H1 (cell line): ENCODE results near the gene APOL4. TPM values are rescaled to one million over a fixed set of nuclear protein-coding genes. Genes with fewer than 3 reads are reported as not detected.

Experiments used
- CTCF ChIA-PET: fragments of 300-600 bp; sonication (Branson Sonifier 250); formaldehyde crosslinking; loops from one replicate; lab custom pipeline; 2021; ENCODE audit not compliant: partially characterized antibody; lab: Charles Lee
- POLR2A ChIA-PET: fragments of 300-600 bp; sonication (Branson Sonifier 250); formaldehyde crosslinking; loops from one replicate; lab custom pipeline; 2021; ENCODE audit warnings: inconsistent platforms; ENCODE audit not compliant: partially characterized antibody; lab: Charles Lee
- DNase-seq, 2 experiments: peaks; one replicate each; pipeline versions ENCODE4 v3.0.0 to v3.0.0-alpha.2; 2010 to 2022; ENCODE audit warnings: low spot score in 2 of 2, low read depth in 1 of 2, mixed read lengths in 1 of 2
- FAIRE-seq: peaks from 2 replicates; lab custom pipeline; 2011; peaks lifted over from hg19 to GRCh38; lab: Jason Lieb, UNC
- H2AFZ ChIP-seq: 2 replicates; pipeline ENCODE4 v1.8.1; 2012; ENCODE audit warnings: low read length, inconsistent platforms
- H2AK5ac ChIP-seq: 2 replicates; pipeline ENCODE4 v1.6.1; 2013; ENCODE audit warnings: low read depth, low read length
- H2BK120ac ChIP-seq: replicated peaks from 2 replicates; pipeline ENCODE3; 2013; ENCODE audit warnings: low read depth, low read length, inconsistent platforms
- H2BK12ac ChIP-seq: 2 replicates; pipeline ENCODE4 v1.6.1; 2013; ENCODE audit warnings: low read depth, low read length
- H2BK15ac ChIP-seq: 2 replicates; pipeline ENCODE4 v1.6.1; 2013; ENCODE audit warnings: low read length
- H2BK20ac ChIP-seq: 2 replicates; pipeline ENCODE4 v1.6.1; 2013; ENCODE audit warnings: low read length
- H2BK5ac ChIP-seq: 2 replicates; pipeline ENCODE4 v1.6.1; 2013; ENCODE audit warnings: low read depth, low read length
- H3K14ac ChIP-seq: 2 replicates; pipeline ENCODE4 v1.6.1; 2013; ENCODE audit warnings: inconsistent platforms; ENCODE audit not compliant: insufficient read length
- H3K18ac ChIP-seq: 2 replicates; pipeline ENCODE4 v1.6.1; 2013; ENCODE audit warnings: low read length; ENCODE audit errors: extremely low read depth
- H3K23ac ChIP-seq: 2 replicates; pipeline ENCODE4 v1.6.1; 2013; ENCODE audit warnings: inconsistent platforms; ENCODE audit not compliant: insufficient read length
- H3K23me2 ChIP-seq: 2 replicates; pipeline ENCODE4 v1.6.1; 2013; ENCODE audit warnings: low read depth, low read length
- H3K27ac ChIP-seq: 2 replicates; pipeline ENCODE4 v1.6.1; 2011; ENCODE audit warnings: low read depth, low read length, inconsistent platforms
- H3K27me3 ChIP-seq, 4 experiments: replicated peaks in 1 of 4; 1 replicate in 1 of 4; 2 replicates in 3 of 4; pipeline versions ENCODE4 v1.6.1 to v1.8.1; 2011 to 2013; ENCODE audit warnings: low read length in 3 of 4, mild to moderate bottlenecking in 3 of 4, inconsistent platforms in 2 of 4, mixed read lengths in 2 of 4, moderate library complexity in 1 of 4; ENCODE audit not compliant: control insufficient read depth in 3 of 4, insufficient read depth in 3 of 4; ENCODE audit errors: extremely low read depth in 1 of 4
- H3K36me3 ChIP-seq, 4 experiments: 2 replicates each; pipeline versions ENCODE4 v1.6.1 to v1.8.1; 2011 to 2013; ENCODE audit warnings: mild to moderate bottlenecking in 4 of 4, low read length in 3 of 4, moderate library complexity in 2 of 4, control low read depth in 1 of 4, inconsistent platforms in 1 of 4; ENCODE audit not compliant: insufficient read depth in 4 of 4, control insufficient read depth in 2 of 4
- H3K4ac ChIP-seq: replicated peaks from 2 replicates; pipeline ENCODE3; 2013; ENCODE audit warnings: low read length, low read depth, mixed read lengths, inconsistent platforms; ENCODE audit not compliant: insufficient read length
- H3K4me1 ChIP-seq, 4 experiments: replicated peaks in 1 of 4; 1 replicate in 1 of 4; 2 replicates in 3 of 4; pipeline versions ENCODE4 v1.6.1 to v1.8.1; 2011 to 2013; ENCODE audit warnings: low read length in 3 of 4, inconsistent platforms in 2 of 4, mixed read lengths in 1 of 4; ENCODE audit not compliant: insufficient read depth in 4 of 4, control insufficient read depth in 3 of 4
- H3K4me2 ChIP-seq, 2 experiments: 2 replicates each; pipeline versions ENCODE4 v1.6.1 to v1.8.1; 2011 to 2013; ENCODE audit warnings: low read depth in 2 of 2, low read length in 2 of 2, control low read depth in 1 of 2, inconsistent platforms in 1 of 2, mild to moderate bottlenecking in 1 of 2; ENCODE audit not compliant: insufficient read depth in 1 of 2
- H3K4me3 ChIP-seq, 4 experiments: fragments of 200-600, 300-600 bp in 1 of 4; sonication (generic), shearing (Covaris generic), sonication (Bioruptor Twin) in 1 of 4; 2 replicates each; pipeline versions ENCODE4 v1.5.1 to v1.8.1; 2011 to 2016; ENCODE audit warnings: low read length in 4 of 4, low read depth in 3 of 4, control low read depth in 2 of 4, inconsistent platforms in 2 of 4, mild to moderate bottlenecking in 2 of 4, mixed read lengths in 1 of 4, moderate library complexity in 1 of 4; ENCODE audit not compliant: insufficient read depth in 2 of 4; ENCODE audit errors: extremely low read depth in 1 of 4
- H3K56ac ChIP-seq: replicated peaks from 2 replicates; pipeline ENCODE3; 2013; ENCODE audit warnings: low read depth, mild to moderate bottlenecking, mixed read lengths, low read length, inconsistent platforms; ENCODE audit not compliant: insufficient read length
- H3K79me1 ChIP-seq: 2 replicates; pipeline ENCODE4 v1.6.1; 2013; ENCODE audit warnings: low read depth, low read length, control low read depth
- H3K79me2 ChIP-seq, 2 experiments: 2 replicates each; pipeline versions ENCODE4 v1.6.1 to v1.8.1; 2012 to 2013; ENCODE audit warnings: low read length in 2 of 2, mild to moderate bottlenecking in 2 of 2, inconsistent platforms in 1 of 2; ENCODE audit not compliant: insufficient read depth in 2 of 2, control insufficient read depth in 1 of 2
- H3K9ac ChIP-seq, 4 experiments: replicated peaks in 1 of 4; 1 replicate in 1 of 4; 2 replicates in 3 of 4; pipeline versions ENCODE4 v1.6.1 to v1.8.1; 2011 to 2013; ENCODE audit warnings: low read depth in 3 of 4, low read length in 3 of 4, control low read depth in 2 of 4, mild to moderate bottlenecking in 2 of 4, moderate library complexity in 2 of 4, inconsistent platforms in 1 of 4; ENCODE audit errors: extremely low read depth in 1 of 4
- H3K9me3 ChIP-seq, 2 experiments: 2 replicates each; pipeline versions ENCODE4 v1.6.1 to v1.8.1; 2012 to 2013; ENCODE audit warnings: mild to moderate bottlenecking in 2 of 2, moderate library complexity in 2 of 2, control low read depth in 1 of 2, inconsistent platforms in 1 of 2, low read depth in 1 of 2, low read length in 1 of 2, mixed read lengths in 1 of 2; ENCODE audit not compliant: insufficient read depth in 2 of 2
- H4K20me1 ChIP-seq, 2 experiments: replicated peaks in 1 of 2; 2 replicates each; pipeline versions ENCODE3 to v1.8.1; 2011 to 2013; ENCODE audit warnings: inconsistent platforms in 2 of 2, low read length in 2 of 2, mild to moderate bottlenecking in 1 of 2; ENCODE audit not compliant: insufficient read depth in 2 of 2, control insufficient read depth in 1 of 2
- H4K5ac ChIP-seq: 2 replicates; pipeline ENCODE4 v1.6.1; 2013; ENCODE audit warnings: low read length, low read depth, mixed read lengths, inconsistent platforms; ENCODE audit not compliant: insufficient read length
- H4K8ac ChIP-seq: 2 replicates; pipeline ENCODE4 v1.8.0; 2013; ENCODE audit warnings: mild to moderate bottlenecking, moderate library complexity, low read length, inconsistent platforms; ENCODE audit not compliant: insufficient read depth; ENCODE audit errors: extremely low read depth
- H4K91ac ChIP-seq: replicated peaks from 2 replicates; pipeline ENCODE3; 2013; ENCODE audit warnings: low read length, mixed read lengths, inconsistent platforms; ENCODE audit not compliant: insufficient read length
- CHD2 ChIP-seq: IDR thresholded peaks from 2 replicates; pipeline ENCODE4 v1.6.1; 2012; ENCODE audit warnings: low read length, improper control_type of control experiment
- EZH2 ChIP-seq: fragments of 200-600 bp; sonication (generic); IDR thresholded peaks from 2 replicates; pipeline ENCODE4 v1.7.1; 2012; ENCODE audit warnings: low read depth, mild to moderate bottlenecking, moderate library complexity, low read length, inconsistent platforms; ENCODE audit not compliant: severe bottlenecking
- SAP30 ChIP-seq: fragments of 300-600 bp; sonication (generic); IDR thresholded peaks from 2 replicates; pipeline ENCODE4 v1.7.1; 2012; ENCODE audit warnings: low read length, moderate library complexity, mild to moderate bottlenecking, inconsistent platforms; ENCODE audit not compliant: insufficient read depth, insufficient replicate concordance
- SIN3A ChIP-seq, 2 experiments: IDR thresholded peaks in 1 of 2; conservative IDR thresholded peaks in 1 of 2; 2 replicates each; pipeline ENCODE4 v1.6.1; 2011 to 2012; ENCODE audit warnings: low read length in 2 of 2, improper control_type of control experiment in 1 of 2, low read depth in 1 of 2, mild to moderate bottlenecking in 1 of 2
- WGBS, 2 experiments: shearing (Covaris generic) in 1 of 2; methylation state at CpG; one replicate each; pipeline versions ENCODE4 v1.1.6 to v1.1.7; 2013 to 2015; ENCODE audit warnings: low lambda C conversion rate in 2 of 2, mixed read lengths in 2 of 2, inconsistent platforms in 1 of 2, low coverage in 1 of 2, missing lambda C conversion rate in 1 of 2; ENCODE audit not compliant: insufficient replicate concordance in 2 of 2, insufficient coverage in 1 of 2, insufficient read length in 1 of 2; ENCODE audit errors: extremely low coverage in 1 of 2, missing lambda C conversion rate in 1 of 2; 5-methylcytosine and 5-hydroxymethylcytosine counted together
- polyA plus RNA-seq, 7 experiments: library from polyadenylated mRNA; depleted of rRNA in 3 of 7; stranded (reverse) in 5 of 7; unstranded in 2 of 7; fragments of >200 nt in 5 of 7; fragments of 200-250 nt in 2 of 7; gene quantifications; 1 replicate in 5 of 7; 2 replicates in 1 of 7; 4 replicates in 1 of 7; pipeline versions ENCODE4 v1.2.1 to v1.2.3, GENCODE V29; 2011 to 2013; ENCODE audit warnings: missing spikeins in 2 of 7, mixed read lengths in 2 of 7
- total RNA-seq: library from RNA; stranded (reverse); fragmentation: NEBNext Ultra II Directional; extraction: Animal tissue kit (Norgen Biotek cat#: 25700); gene quantifications from 2 replicates; pipeline ENCODE4 v1.2.1, GENCODE V29; 2021

APOL4 gene
- total and polyA plus RNA-seq, 2 of the 8 experiments (the other 6 are each of a cell fraction or from before 2014, with no cell fraction given) = 0.02 TPM; not detected in 1

DNA sequence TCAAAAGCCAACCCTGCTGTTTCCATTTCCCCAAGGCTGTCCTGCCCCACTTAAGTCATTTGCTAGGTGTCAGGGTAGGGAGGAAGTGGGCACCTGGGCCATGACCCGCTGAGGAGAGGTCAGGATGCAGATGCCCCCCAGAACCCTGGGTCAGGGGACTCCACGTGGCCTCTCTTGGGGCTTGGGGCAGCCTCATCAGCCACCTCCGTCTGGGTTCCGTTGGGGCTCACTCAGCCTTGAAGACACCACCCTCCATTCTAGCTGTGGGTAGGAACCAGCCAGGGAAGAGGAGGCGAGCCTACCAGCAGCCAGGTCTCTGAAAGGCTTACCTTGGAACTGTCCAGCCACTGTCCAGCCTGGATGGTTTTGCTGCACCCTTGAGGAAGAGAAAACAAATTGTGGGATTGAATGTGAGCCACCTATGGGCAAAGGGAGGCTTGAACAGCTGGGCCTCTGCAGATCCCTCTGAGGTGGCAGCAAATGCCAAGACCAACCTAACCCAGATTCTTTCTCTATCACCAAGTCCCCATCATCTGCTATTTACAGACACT is 2.5 kb downstream of the APOL4 start:
- CTCF ChIA-PET = interaction anchor here (0.6 to 1.8 kb wide), 9 partner anchors 9 to 401 kb away, joined by 3 to 5 read pairs (median 4); partner anchors contain the start of gene APOL2
- whole genome bisulfite sequencing, 2 experiments = 86% methylated on average over 5 of the region's 5 CpGs; no CpG with 5 or more reads in 1 of the 2 experiments
- DNase-seq = no peak

More for the DNA sequence above, 2.5 kb downstream of the APOL4 start:
- no peak overlapping the region for H2BK120ac ChIP-seq
- H4K5ac ChIP-seq = no peak overlapping the region
- H3K23me2 ChIP-seq = no peaks in the 10 kb centered on the region
- no peak overlapping the region for H2AFZ ChIP-seq
- TF ChIP-seq CHD2 (no peak), SAP30 (no peak), EZH2 (no peak), SIN3A (conservative IDR thresholded peaks at IDR 0.05 in 1 of 2, IDR thresholded peaks at IDR 0.05 in 1 of 2; ENCODE audit: low read depth in 1 of 2, low read length in 2 of 2) (no peak)
- H3K27ac ChIP-seq = no peak overlapping the region
- H3K14ac ChIP-seq = no peak overlapping the region
- H2BK5ac ChIP-seq = no peak overlapping the region
- no peaks in the 10 kb centered on the region for H3K79me1 ChIP-seq
- H3K4me1 ChIP-seq = peaks cover 0 to 11% (median 9%) of the 10 kb centered on the region in 4 experiments; a peak in 6 of 7 replicates
- no peak overlapping the region for H3K18ac ChIP-seq
- H2BK20ac ChIP-seq = no peak overlapping the region
- H3K4ac ChIP-seq = no peak overlapping the region
- H2BK12ac ChIP-seq = no peak overlapping the region
- no peak overlapping the region for H3K23ac ChIP-seq
- no peak overlapping the region for H3K4me3 ChIP-seq
- no peak for FAIRE-seq
- no peak overlapping the region for H2BK15ac ChIP-seq
- no peaks in the 10 kb centered on the region for H3K9me3 ChIP-seq
- no peaks in the 10 kb centered on the region for H3K27me3 ChIP-seq
- no peaks in the 10 kb centered on the region for H4K20me1 ChIP-seq
- no peak overlapping the region for H3K56ac ChIP-seq
- no peak overlapping the region for H4K8ac ChIP-seq
- no peak overlapping the region for H2AK5ac ChIP-seq
- H3K4me2 ChIP-seq = no peak overlapping the region
- no peaks in the 10 kb centered on the region for H3K36me3 ChIP-seq
- no peaks in the 10 kb centered on the region for H3K79me2 ChIP-seq
- H3K9ac ChIP-seq = no peak overlapping the region
- H4K91ac ChIP-seq = no peak overlapping the region
- POLR2A ChIA-PET = interaction anchor here (1.8 kb wide), 1 partner anchor 38 kb away, joined by 3 read pairs; no protein-coding TSS in a partner anchor
